Stimulated activated naive CD8-positive, alpha-beta T cell treated with anti-CD3 and anti-CD28 coated beads, Interleukin-15, amount 100 ng/mL, for 72 hours (primary cell): ENCODE results near the gene NKX6-2.
"Not testable (repeated sequence)": the region's sequence is repeated elsewhere in the genome, so short reads cannot be mapped to it uniquely, and the experiment has no call there.

ENCODE experiments used
- ATAC-seq: fragments of 150-1000 bp; cut with Tn5 transposase; 2 replicates; pipeline ENCODE4 v1.10.0; 2021; ENCODE audit warnings: mild to moderate bottlenecking, moderate library complexity
- DNase-seq, 2 donors: peaks; one replicate each; pipeline ENCODE4 v3.0.0; 2021 to 2022
- H3K27ac Mint-ChIP-seq, 2 donors: one replicate each; pipeline ENCODE4 v1.8.0; 2022; ENCODE audit warnings: mild to moderate bottlenecking in 2 of 2, mixed read lengths in 2 of 2, moderate library complexity in 2 of 2
- H3K27me3 Mint-ChIP-seq: one replicate; pipeline ENCODE4 v1.8.0; 2022; ENCODE audit warnings: mixed read lengths
- H3K4me1 Mint-ChIP-seq: one replicate; pipeline ENCODE4 v1.8.0; 2022; ENCODE audit warnings: mild to moderate bottlenecking, mixed read lengths
- H3K4me3 Mint-ChIP-seq, 2 donors: one replicate each; pipeline ENCODE4 v1.8.0; 2022; ENCODE audit warnings: mild to moderate bottlenecking in 2 of 2, mixed read lengths in 2 of 2, moderate library complexity in 1 of 2
- H3K9me3 Mint-ChIP-seq, 2 donors: one replicate each; pipeline ENCODE4 v1.8.0; 2022; ENCODE audit warnings: mixed read lengths in 2 of 2

The NKX6-2 gene

DNA sequence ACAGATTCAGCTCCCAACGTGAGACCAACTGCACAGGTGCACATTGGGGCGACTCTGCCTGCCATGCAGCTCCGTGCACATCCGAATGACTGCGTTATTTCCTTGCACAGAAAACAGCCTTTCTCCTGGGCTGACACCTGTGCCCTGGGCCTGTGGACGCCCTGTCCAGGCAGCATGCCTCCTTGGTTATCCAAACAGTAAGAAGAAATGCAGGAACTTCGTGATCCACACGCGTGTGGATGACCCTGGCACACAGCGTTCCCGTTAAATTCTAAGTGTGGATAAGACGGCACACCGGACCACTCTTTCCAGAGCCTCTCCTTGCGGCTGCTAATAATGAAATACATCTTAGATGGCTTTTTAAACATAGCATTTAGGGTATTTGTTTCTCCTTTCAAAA is 39.6 kb downstream of the NKX6-2 start:
- no peak for DNase-seq
- H3K9me3 Mint-ChIP-seq: no peaks in the 10 kb centered on the region
- no peak for ATAC-seq
- no peak overlapping the region for H3K4me3 Mint-ChIP-seq
- no peak overlapping the region for H3K27ac Mint-ChIP-seq
- no peaks in the 10 kb centered on the region for H3K27me3 Mint-ChIP-seq
- H3K4me1 Mint-ChIP-seq: no peaks in the 10 kb centered on the region

DNA sequence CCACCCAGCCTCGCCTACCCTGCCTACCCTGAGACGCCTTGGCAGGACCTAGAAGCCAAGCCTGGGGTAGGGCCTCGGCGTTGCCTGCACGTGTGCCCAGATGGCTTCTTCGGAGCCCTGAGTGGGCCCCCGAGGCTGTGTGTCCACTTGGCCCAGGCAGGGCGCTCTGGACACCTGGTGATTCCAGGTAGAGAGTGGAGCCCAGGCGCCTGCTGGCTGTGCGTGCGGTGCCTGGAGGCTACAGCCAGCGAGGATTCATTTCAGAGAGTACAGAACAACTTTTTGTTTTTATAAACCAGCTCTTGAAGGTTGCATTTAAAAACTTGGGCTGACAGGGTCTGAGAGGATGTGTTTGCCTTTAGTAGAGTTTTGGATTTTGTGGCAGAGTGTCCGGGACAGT is 40.0 kb downstream of the NKX6-2 start:
- no peak for ATAC-seq
- Mint-ChIP-seq H3K27ac (no peak overlapping the region), H3K27me3 (no peaks in the 10 kb centered on the region), H3K4me1 (no peaks in the 10 kb centered on the region), H3K4me3 (no peak overlapping the region), H3K9me3 (no peaks in the 10 kb centered on the region)
- no peak for DNase-seq

DNA sequence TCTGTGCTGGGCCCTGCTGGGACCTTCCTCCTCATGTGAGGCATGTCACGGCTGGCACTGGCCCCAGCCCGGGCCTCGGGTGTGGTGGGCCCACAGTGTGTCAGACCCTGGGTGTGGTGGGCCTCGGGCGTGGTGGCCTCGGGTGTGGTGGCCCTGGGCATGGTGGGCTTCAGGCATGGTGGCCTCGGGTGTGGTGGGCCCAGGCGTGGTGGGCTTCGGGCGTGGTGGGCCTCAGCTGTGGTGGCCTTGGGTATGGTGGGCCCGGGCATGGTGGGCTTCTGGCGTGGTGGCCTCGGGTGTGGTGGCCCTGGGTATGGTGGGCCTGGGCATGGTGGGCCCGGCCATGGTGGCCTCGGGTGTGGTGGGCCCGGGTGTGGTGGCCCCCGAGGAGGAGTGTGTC is 40.4 kb downstream of the NKX6-2 start:
- ATAC-seq: peak; percentile 61
- Mint-ChIP-seq H3K4me3 (no peak overlapping the region), H3K27ac (no peak overlapping the region)

DNA sequence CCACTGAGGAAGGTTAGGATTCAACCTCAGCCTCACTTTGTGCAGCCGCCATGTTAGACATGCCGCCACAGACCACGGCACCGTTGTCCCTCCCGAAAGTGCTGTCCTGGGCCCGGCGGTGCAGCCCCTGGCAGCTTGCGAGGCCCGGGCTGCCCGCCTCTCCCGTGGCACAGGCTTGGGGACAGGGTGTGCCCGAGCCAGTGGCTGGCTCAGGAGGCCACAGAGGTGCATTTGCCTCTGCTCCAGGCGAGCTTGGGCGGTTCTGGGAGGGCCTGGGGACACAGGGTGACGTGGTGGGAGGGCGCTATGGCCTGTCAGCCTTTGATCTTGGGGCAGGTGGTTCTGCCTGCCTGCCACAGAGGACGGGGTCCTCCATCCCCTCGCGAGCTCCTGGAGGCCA is 41.1 kb downstream of the NKX6-2 start:
- no peak for DNase-seq
- no peaks in the 10 kb centered on the region for H3K4me1 Mint-ChIP-seq
- H3K27me3 Mint-ChIP-seq: no peaks in the 10 kb centered on the region
- no peak overlapping the region for H3K27ac Mint-ChIP-seq
- ATAC-seq: peak; percentile 6
- H3K4me3 Mint-ChIP-seq: no peak overlapping the region
- no peaks in the 10 kb centered on the region for H3K9me3 Mint-ChIP-seq

More for the DNA sequence above, 40.4 kb downstream of the NKX6-2 start:
- H3K4me1 Mint-ChIP-seq: no peaks in the 10 kb centered on the region
- no peak for DNase-seq
- H3K9me3 Mint-ChIP-seq: no peaks in the 10 kb centered on the region
- no peaks in the 10 kb centered on the region for H3K27me3 Mint-ChIP-seq

DNA sequence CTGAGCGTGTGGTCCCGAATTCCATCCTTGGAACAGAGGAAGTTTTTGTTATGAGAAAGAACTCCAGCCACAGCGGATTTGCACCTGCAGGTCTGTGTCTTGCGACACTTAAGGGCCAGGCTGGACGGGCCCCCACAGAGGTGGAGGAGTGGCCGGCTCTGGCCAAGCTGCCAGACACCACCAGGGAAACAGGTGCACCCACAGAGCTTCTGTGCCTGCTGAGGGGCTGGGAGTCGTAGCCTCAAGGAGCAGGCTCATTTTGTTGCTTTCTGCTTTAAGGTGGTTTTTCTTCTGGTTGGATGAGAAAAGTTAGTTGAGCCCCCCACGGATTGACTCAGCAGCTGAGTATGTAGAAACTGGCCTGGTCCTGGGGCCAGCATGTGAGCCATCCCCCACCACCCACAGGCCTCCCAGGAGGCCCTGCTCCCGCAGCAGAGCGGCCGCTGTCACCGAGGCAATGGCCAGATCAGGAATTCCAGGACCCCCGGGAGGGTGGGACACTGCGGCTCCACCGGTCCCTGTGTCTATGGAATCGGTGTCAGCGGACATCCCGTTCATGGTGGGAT is 41.9 kb downstream of the NKX6-2 start:
- Mint-ChIP-seq H3K27me3 (no peaks in the 10 kb centered on the region), H3K4me1 (no peaks in the 10 kb centered on the region), H3K27ac (no peak overlapping the region), H3K4me3 (no peak overlapping the region), H3K9me3 (no peaks in the 10 kb centered on the region)
- ATAC-seq (no peak), DNase-seq (no peak)

DNA sequence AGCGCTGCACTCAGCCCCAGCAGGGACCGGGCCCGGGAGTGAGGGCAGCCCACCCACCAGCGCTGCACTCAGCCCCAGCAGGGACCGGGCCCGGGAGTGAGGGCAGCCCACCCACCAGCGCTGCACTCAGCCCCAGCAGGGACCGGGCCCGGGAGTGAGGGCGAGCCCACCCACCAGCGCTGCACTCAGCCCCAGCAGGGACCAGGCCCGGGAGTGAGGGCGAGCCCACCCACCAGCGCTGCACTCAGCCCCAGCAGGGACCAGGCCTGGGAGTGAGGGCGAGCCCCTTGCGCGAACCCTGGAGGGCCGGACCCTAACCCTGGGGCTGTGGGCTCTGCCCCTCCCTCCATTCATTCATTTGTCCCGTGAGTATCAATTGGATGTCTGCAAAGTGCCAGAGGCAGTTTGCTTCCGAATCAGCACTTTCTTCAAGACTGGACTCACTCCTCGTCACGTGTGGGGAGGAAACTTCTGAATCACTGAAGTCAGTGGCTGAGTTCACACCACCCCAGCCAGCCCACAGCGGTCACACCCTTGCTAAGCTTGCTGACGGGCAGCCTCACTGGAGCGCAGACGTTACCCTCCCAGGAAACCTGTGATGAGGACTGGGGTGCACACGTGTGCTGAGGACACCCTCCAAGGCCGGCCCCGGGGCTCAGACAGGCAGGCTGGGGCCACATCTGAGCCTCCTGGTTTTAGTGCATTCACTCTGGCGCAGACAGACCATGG is 42.6 kb downstream of the NKX6-2 start:
- not testable (repeated sequence) for H3K4me1 Mint-ChIP-seq, ATAC-seq, DNase-seq, H3K9me3 Mint-ChIP-seq, H3K27me3 Mint-ChIP-seq, H3K4me3 Mint-ChIP-seq
- H3K27ac Mint-ChIP-seq: peak overlapping the region in 1 of 2 donors; percentile 27

DNA sequence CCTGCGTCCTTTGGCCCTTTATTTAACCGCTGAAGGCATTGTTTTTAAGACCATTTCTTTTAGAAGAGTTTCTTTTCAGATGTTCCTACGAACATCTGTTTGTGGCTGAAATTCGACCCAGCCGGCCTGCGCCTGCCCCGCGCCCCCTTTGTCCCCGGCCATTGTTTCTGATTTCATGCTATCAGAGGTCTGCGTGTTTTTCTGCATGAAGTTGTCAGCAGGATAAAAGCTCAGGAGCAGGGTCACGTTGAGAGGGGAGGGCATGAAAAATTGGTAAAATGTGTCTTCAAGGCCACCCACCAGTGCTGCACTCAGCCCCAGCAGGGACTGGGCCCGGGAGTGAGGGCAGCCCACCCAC is 43.1 kb downstream of the NKX6-2 start:
- ATAC-seq (no peak), DNase-seq (no peak)
- H3K27ac Mint-ChIP-seq: no peak overlapping the region
- no peaks in the 10 kb centered on the region for H3K4me1 Mint-ChIP-seq
- H3K9me3 Mint-ChIP-seq: no peaks in the 10 kb centered on the region
- no peaks in the 10 kb centered on the region for H3K27me3 Mint-ChIP-seq
- no peak overlapping the region for H3K4me3 Mint-ChIP-seq

DNA sequence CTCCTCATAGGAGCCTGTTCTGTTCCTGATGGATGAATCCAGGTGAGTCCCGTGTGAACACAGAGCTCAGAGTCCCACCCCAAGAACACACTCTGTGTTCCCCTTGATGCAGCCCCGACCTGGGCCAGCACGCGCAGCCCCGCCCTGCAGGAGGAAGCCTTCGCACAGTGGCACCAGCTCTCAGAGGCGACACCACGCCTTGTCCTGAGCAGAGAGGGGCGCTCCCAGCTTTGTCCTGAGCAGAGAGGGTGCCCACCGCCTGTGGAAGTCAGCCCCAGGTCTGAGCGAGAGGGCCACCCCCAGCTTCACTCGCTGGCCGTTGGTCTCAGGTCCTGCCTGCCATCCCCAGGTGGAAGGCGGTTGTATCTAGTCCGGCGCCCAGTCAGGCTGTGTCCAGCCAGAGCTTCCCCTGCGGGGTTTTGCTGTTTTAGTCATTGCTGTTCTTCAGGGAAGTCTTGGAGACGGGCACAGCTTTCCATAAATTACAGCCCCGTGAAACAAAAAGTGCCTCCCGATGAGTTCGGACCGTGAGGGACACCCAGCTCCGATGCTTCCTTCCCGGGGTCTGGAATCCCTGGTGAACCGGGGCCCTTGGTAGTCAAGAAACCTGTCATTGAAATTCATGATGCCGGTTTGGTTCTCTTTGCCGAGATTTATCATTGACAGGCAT is 43.6 kb downstream of the NKX6-2 start:
- ATAC-seq: no peak
- H3K9me3 Mint-ChIP-seq: no peaks in the 10 kb centered on the region
- H3K27me3 Mint-ChIP-seq: no peaks in the 10 kb centered on the region
- no peak for DNase-seq
- no peak overlapping the region for H3K27ac Mint-ChIP-seq
- no peaks in the 10 kb centered on the region for H3K4me1 Mint-ChIP-seq
- H3K4me3 Mint-ChIP-seq: no peak overlapping the region

DNA sequence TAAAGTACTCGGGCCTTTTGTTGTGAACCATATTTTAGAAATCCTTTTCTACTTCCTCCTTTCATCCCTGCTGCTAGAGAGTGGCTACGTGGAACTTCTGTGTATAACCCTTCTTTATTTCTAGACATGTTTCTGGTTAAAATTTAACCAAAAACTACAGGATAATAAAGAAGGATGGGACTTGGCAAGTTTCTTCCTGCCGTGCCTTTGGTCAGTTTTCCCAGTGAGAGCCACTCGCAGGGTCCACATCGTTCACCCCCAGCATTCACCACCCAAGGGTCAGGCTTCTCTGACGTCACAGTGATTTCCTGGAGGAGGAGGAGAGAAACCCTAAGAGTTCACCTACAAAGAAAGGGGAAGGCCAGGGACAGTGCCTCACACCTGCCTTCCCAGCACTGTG is 45.4 kb downstream of the NKX6-2 start:
- Mint-ChIP-seq H3K4me3 (no peak overlapping the region), H3K27me3 (no peaks in the 10 kb centered on the region), H3K4me1 (no peaks in the 10 kb centered on the region), H3K9me3 (no peaks in the 10 kb centered on the region), H3K27ac (no peak overlapping the region)
- DNase-seq: no peak
- ATAC-seq: no peak

DNA sequence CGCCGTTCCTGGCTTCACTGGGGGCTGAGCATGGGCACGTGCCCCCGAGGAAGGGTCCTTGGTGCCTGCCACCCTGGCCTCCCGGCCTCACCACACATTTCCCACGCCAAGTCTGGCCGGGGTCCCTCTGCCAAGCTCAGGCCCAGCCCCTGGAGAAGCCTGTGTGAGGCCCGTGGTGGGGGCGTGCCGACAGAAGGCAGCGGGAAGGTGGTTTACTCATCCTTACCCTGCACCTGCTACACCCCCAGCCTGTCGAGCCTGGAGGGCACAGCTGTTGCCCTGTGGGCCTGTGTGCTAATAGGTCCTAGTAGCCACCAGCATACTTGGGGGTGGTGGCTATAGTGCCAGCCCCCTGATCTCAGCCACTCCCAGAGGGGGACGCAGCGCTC is 46.7 kb downstream of the NKX6-2 start:
- H3K27ac Mint-ChIP-seq: no peak overlapping the region
- H3K9me3 Mint-ChIP-seq: no peaks in the 10 kb centered on the region
- no peaks in the 10 kb centered on the region for H3K4me1 Mint-ChIP-seq

DNA sequence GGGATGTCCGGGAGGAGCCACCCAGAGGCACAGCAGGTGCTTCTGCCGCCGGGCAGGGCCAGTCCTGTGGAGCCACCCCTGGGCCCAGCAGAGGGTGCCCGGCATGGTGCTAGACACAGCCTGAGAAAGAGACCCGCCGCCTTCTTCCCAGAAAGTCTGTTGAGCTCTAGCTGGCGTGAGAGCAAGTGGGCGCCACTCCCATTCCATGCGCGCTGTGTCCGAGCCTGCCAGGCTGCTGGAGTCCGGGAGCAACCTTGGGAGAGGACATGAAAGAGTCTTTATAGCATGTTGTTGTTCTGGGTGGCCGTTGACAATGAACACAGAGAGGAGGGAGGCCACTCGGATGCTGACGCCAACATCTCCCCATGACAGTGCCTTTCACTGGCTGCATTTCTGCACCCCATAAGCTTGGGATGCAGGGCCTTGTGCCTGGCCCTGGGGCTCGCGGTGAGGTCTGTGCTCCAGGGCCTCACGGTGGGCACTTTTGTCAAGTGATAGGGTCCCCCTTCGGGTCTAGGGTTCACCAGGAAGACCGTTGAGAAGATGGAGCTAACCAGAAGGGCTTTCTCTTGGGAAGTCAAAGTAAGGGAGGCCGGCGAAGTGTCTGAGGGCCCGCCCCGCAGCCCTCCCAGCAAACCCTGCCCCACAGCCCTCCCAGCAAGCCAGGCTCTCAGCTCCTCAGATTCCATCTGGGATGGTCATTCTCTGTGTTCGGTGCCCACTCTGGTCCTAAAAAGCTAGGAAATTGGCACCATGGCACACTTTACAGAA is 47.3 kb downstream of the NKX6-2 start:
- H3K27ac Mint-ChIP-seq: peak overlapping the region in 1 of 2 donors; percentile 7
- no peaks in the 10 kb centered on the region for H3K4me1 Mint-ChIP-seq
- H3K4me3 Mint-ChIP-seq: no peak overlapping the region
- no peak for ATAC-seq
- DNase-seq: no peak
- H3K9me3 Mint-ChIP-seq: no peaks in the 10 kb centered on the region
- H3K27me3 Mint-ChIP-seq: no peaks in the 10 kb centered on the region

More for the DNA sequence above, 46.7 kb downstream of the NKX6-2 start:
- ATAC-seq: no peak
- Mint-ChIP-seq H3K4me3 (no peak overlapping the region), H3K27me3 (no peaks in the 10 kb centered on the region)
- DNase-seq: no peak

DNA sequence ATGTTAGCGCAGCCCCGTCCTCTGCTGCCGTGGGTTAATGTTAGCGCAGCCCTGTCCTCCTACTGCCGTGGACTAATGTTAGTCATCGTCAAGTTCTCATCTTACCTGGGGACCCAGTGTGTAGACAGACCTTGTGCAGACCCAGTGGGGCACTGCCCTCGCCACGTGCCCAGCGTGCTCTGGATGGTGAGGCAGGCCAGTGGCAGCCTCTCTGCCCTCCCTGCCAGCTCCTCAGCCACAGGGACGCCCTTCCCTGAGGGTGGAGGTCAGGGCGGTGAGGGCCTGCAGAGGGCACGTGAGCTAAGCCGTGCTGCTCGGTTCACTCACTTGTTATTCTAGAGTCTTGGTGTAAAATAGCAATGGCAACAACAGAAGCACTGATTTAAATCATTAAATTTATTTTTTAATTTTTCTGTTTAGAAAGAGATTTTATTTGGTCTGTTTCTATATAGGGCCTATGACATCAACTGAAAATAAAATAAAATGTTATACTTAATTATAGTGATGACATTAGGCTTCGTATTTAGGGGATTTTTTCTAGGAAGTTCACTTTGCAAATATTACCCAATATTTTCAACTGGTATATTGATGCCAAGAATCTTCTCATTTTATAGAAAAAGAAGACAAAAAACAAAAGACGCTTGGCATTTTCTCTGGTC is 48.4 kb downstream of the NKX6-2 start:
- no peak overlapping the region for H3K4me3 Mint-ChIP-seq

DNA sequence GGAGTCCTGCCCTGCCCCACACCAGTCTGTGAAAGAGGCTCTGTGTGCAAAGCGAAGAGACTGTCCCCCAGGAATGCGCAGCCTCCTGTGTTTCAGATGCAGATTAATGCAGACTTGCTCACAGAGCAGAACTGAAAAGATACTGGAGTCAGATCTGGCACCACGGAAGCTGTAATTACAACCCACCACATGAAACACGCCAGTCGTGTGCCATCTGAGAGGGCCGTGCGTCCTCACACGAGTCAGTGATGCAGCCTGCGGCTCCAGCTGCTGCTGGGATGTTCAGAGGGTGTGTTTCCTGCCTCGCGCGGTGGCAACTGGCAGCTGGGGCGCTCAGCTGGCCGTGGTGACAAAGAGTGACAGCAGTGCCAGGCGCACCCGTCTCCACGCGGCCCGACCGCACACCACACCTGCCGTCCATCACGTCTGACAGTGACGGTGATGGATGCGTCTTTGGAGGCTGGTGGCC is 50.0 kb downstream of the NKX6-2 start:
- Mint-ChIP-seq H3K4me1 (no peaks in the 10 kb centered on the region), H3K9me3 (no peaks in the 10 kb centered on the region)
- no peak for DNase-seq

More for the DNA sequence above, 48.4 kb downstream of the NKX6-2 start:
- no peaks in the 10 kb centered on the region for H3K9me3 Mint-ChIP-seq
- H3K4me1 Mint-ChIP-seq: no peaks in the 10 kb centered on the region
- no peak for ATAC-seq
- no peaks in the 10 kb centered on the region for H3K27me3 Mint-ChIP-seq
- no peak overlapping the region for H3K27ac Mint-ChIP-seq
- no peak for DNase-seq

DNA sequence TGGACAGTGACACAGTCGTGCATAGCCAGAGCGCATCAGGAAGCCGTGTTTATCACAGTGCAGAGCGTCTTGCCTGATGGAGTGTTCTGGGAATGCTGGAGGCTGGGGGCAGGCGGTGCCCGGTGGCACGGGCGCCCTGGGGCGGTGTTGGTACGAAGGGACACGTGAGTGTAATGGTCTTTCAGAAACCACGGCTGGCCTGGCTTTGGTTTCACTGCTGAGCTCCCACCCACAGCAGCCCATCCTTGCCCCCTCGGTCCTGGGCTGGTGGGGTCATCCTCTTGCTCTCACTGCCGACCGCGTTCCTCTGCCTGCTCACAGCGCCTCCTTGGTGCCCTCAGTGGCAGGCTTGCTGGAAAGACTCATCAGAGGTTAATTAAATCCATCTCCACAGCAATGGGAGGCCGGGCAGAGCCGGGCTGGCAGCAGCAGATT is 50.6 kb downstream of the NKX6-2 start:
- peak overlapping the region in 1 of 2 donors; percentile 54 for H3K27ac Mint-ChIP-seq
- DNase-seq (no peak), ATAC-seq (no peak)
- no peaks in the 10 kb centered on the region for H3K4me1 Mint-ChIP-seq
- H3K4me3 Mint-ChIP-seq: no peak overlapping the region
- no peaks in the 10 kb centered on the region for H3K27me3 Mint-ChIP-seq
- H3K9me3 Mint-ChIP-seq: no peaks in the 10 kb centered on the region

More for the DNA sequence above, 50.0 kb downstream of the NKX6-2 start:
- Mint-ChIP-seq H3K27me3 (no peaks in the 10 kb centered on the region), H3K4me3 (no peak overlapping the region), H3K27ac (peak overlapping the region in 1 of 2 donors; percentile 48)
- ATAC-seq: no peak

DNA sequence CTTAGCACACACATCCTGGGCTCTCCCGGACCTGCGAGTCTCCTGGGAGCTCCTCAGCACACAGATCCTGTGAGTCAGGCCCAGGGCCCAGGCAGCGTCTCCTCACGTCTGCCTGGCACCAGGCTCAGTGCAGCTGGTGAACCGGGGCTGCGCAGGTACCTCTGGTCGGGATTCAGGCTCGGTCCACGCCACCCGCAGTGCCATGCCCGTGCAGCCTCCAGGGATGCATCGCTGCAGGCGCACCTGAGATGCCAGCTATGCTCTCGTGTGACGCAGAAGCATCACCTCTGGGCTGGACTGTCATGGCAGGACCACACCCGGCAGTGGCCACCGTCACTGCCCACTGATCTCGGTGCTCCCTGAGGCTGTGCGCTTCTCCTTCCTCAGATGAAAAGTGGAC is 52.0 kb downstream of the NKX6-2 start:
- H3K27me3 Mint-ChIP-seq: no peaks in the 10 kb centered on the region
- DNase-seq (no peak), ATAC-seq (no peak)
- H3K9me3 Mint-ChIP-seq: no peaks in the 10 kb centered on the region
- H3K27ac Mint-ChIP-seq: peak overlapping the region in 1 of 2 donors; percentile 42
- no peak overlapping the region for H3K4me3 Mint-ChIP-seq
- H3K4me1 Mint-ChIP-seq: no peaks in the 10 kb centered on the region
